Urinary bladder (tissue), 4 donors: ENCODE results near the gene LNX1. TPM values are rescaled to one million over a fixed set of nuclear protein-coding genes. Genes with fewer than 3 reads are reported as not detected.

Experiments
- DNase-seq: peaks from one replicate; pipeline ENCODE4 v3.0.0-alpha.2; 2015; ENCODE audit errors: extremely low spot score
- H3K27ac ChIP-seq: one replicate; pipeline ENCODE4 v1.5.1; 2013; ENCODE audit warnings: low read depth, mild to moderate bottlenecking, moderate library complexity
- H3K36me3 ChIP-seq: one replicate; pipeline ENCODE4 v1.6.1; 2013; ENCODE audit warnings: mild to moderate bottlenecking, moderate library complexity; ENCODE audit not compliant: insufficient read depth
- H3K4me1 ChIP-seq: one replicate; pipeline ENCODE4 v1.6.1; 2013; ENCODE audit warnings: mild to moderate bottlenecking, moderate library complexity; ENCODE audit not compliant: insufficient read depth
- H3K4me3 ChIP-seq: one replicate; pipeline ENCODE4 v1.5.1; 2013; ENCODE audit warnings: low read depth, low read length
- WGBS: extraction: QIAGEN DNeasy Blood & Tissue Kit; methylation state at CpG from one replicate; pipeline ENCODE4 v1.1.7; 2013; 5-methylcytosine and 5-hydroxymethylcytosine counted together
- polyA plus RNA-seq: library from polyadenylated mRNA; stranded (reverse); fragments of 200-250 nt; gene quantifications from one replicate; pipeline ENCODE4 v1.2.3, GENCODE V29; 2013
- total RNA-seq: library from RNA; depleted of rRNA; stranded (reverse); fragments of >200 nt; gene quantifications from one replicate; pipeline ENCODE4 v1.2.3, GENCODE V29; 2014
- donor health status: healthy with polysubstance abuse.
- donor health status: healthy.

The LNX1 gene
- total and polyA plus RNA-seq, 2 donors, result 6.6 to 7.9 TPM

GRCh38 chr4:53593765-53594164, 2.5 kb upstream of the LNX1 start:
- no peaks in the 10 kb centered on the region for H3K36me3 ChIP-seq
- 94% methylated on average over 2 of the region's 2 CpGs for WGBS
- H3K4me1 ChIP-seq, result peaks cover 1% of the 10 kb centered on the region
- H3K4me3 ChIP-seq, result no peak overlapping the region
- no peak overlapping the region for H3K27ac ChIP-seq
- DNase-seq, result no peak

GRCh38 chr4:53592686-53593501, 1.6 kb upstream of the LNX1 start:
- Histone ChIP-seq H3K36me3 (no peaks in the 10 kb centered on the region), H3K4me1 (peaks cover 1% of the 10 kb centered on the region), H3K4me3 (no peak overlapping the region), H3K27ac (peak overlapping the region; percentile 62)
- no peak for DNase-seq
- WGBS, result 45% methylated on average over 20 of the region's 20 CpGs

GRCh38 chr4:53592122-53592521, 836 bp upstream of the LNX1 start:
- no peak for DNase-seq
- peaks cover 3% of the 10 kb centered on the region for H3K4me1 ChIP-seq
- no peaks in the 10 kb centered on the region for H3K36me3 ChIP-seq
- H3K4me3 ChIP-seq, result no peak overlapping the region
- 65% methylated on average over 8 of the region's 8 CpGs for WGBS
- peak overlapping the region; percentile 52 for H3K27ac ChIP-seq

- H3K4me1 ChIP-seq, result peaks cover 2% of the 10 kb centered on the region
- 82% methylated on average over 2 of the region's 2 CpGs for WGBS
- DNase-seq, result no peak
- no peak overlapping the region for H3K27ac ChIP-seq
- no peak overlapping the region for H3K4me3 ChIP-seq
- H3K36me3 ChIP-seq, result no peaks in the 10 kb centered on the region
Measured at GRCh38 chr4:53590187-53590586, 1.1 kb downstream of the LNX1 start.

GRCh38 chr4:53589511-53589910, 1.8 kb downstream of the LNX1 start:
- WGBS, result 84% methylated on average over 2 of the region's 2 CpGs
- H3K4me1 ChIP-seq, result peaks cover 2% of the 10 kb centered on the region
- H3K4me3 ChIP-seq, result no peak overlapping the region
- no peak for DNase-seq
- H3K27ac ChIP-seq, result no peak overlapping the region
- no peaks in the 10 kb centered on the region for H3K36me3 ChIP-seq

- 66% methylated on average over 2 of the region's 2 CpGs for WGBS
- DNase-seq, result no peak
- peaks cover 2% of the 10 kb centered on the region for H3K4me1 ChIP-seq
Measured at GRCh38 chr4:53587135-53587534, 4.2 kb downstream of the LNX1 start.

GRCh38 chr4:53586121-53586816, 5.0 kb downstream of the LNX1 start:
- 44% methylated on average over 6 of the region's 6 CpGs for WGBS

More at GRCh38 chr4:53587135-53587534, 4.2 kb downstream of the LNX1 start:
- no peaks in the 10 kb centered on the region for H3K36me3 ChIP-seq
- H3K4me3 ChIP-seq, result no peak overlapping the region
- no peak overlapping the region for H3K27ac ChIP-seq

GRCh38 chr4:53584658-53585057, 6.6 kb downstream of the LNX1 start:
- Histone ChIP-seq H3K4me3 (no peak overlapping the region), H3K27ac (no peak overlapping the region), H3K36me3 (no peaks in the 10 kb centered on the region), H3K4me1 (peaks cover 2% of the 10 kb centered on the region)
- DNase-seq, result no peak
- WGBS, result 86% methylated on average over 4 of the region's 4 CpGs

More at GRCh38 chr4:53586121-53586816, 5.0 kb downstream of the LNX1 start:
- H3K4me3 ChIP-seq, result no peak overlapping the region
- no peak for DNase-seq
- peaks cover 2% of the 10 kb centered on the region for H3K4me1 ChIP-seq
- H3K27ac ChIP-seq, result no peak overlapping the region
- no peaks in the 10 kb centered on the region for H3K36me3 ChIP-seq

GRCh38 chr4:53583513-53583912, 7.8 kb downstream of the LNX1 start:
- Histone ChIP-seq H3K27ac (no peak overlapping the region), H3K4me3 (no peak overlapping the region), H3K36me3 (no peaks in the 10 kb centered on the region), H3K4me1 (peaks cover 2% of the 10 kb centered on the region)
- DNase-seq, result no peak
- 91% methylated on average over 3 of the region's 3 CpGs for WGBS

- no peak overlapping the region for H3K4me3 ChIP-seq
- peaks cover 2% of the 10 kb centered on the region for H3K4me1 ChIP-seq
- no peak overlapping the region for H3K27ac ChIP-seq
- no peak for DNase-seq
- H3K36me3 ChIP-seq, result no peaks in the 10 kb centered on the region
- WGBS, result 68% methylated on average over 4 of the region's 4 CpGs
Measured at GRCh38 chr4:53582194-53582593, 9.1 kb downstream of the LNX1 start.

GRCh38 chr4:53580274-53580673, 11.0 kb downstream of the LNX1 start:
- 81% methylated on average over 3 of the region's 3 CpGs for WGBS
- Histone ChIP-seq H3K27ac (no peak overlapping the region), H3K4me3 (no peak overlapping the region), H3K36me3 (no peaks in the 10 kb centered on the region), H3K4me1 (peaks cover 2% of the 10 kb centered on the region)
- DNase-seq, result no peak

- Histone ChIP-seq H3K4me3 (no peak overlapping the region), H3K36me3 (no peaks in the 10 kb centered on the region), H3K27ac (no peak overlapping the region), H3K4me1 (peaks cover 2% of the 10 kb centered on the region)
- DNase-seq, result no peak
- 73% methylated on average over 3 of the region's 3 CpGs for WGBS
Measured at GRCh38 chr4:53579826-53580225, 11.5 kb downstream of the LNX1 start.

- no peaks in the 10 kb centered on the region for H3K36me3 ChIP-seq
- H3K27ac ChIP-seq, result no peak overlapping the region
- peaks cover 2% of the 10 kb centered on the region for H3K4me1 ChIP-seq
- 11% methylated on average over 2 of the region's 2 CpGs for WGBS
- peak; percentile 78 for DNase-seq
- no peak overlapping the region for H3K4me3 ChIP-seq
Measured at GRCh38 chr4:53576676-53577372, 14.5 kb downstream of the LNX1 start.
